Ovary (tissue), 3 donors: ENCODE measurements around the gene RAB27B.

Experiments used
- CTCF ChIP-seq, 3 donors: fragments of 450-650 bp in 2 of 3; fragments of 200-600 bp in 1 of 3; IDR thresholded peaks; one replicate each; pipeline versions ENCODE4 v1.5.1 to v1.8.0; 2016 to 2022; ENCODE audit warnings: antibody characterized with exemption in 3 of 3, mild to moderate bottlenecking in 1 of 3
- EP300 ChIP-seq: sonication (generic); formaldehyde crosslinking; IDR thresholded peaks from one replicate; pipeline ENCODE4 v1.6.1; 2017; ENCODE audit warnings: antibody characterized with exemption
- POLR2A ChIP-seq: fragments of 450-650 bp; IDR thresholded peaks from one replicate; pipeline ENCODE4 v1.6.1; 2017; ENCODE audit warnings: antibody characterized with exemption, mild to moderate bottlenecking, moderate library complexity
- donor health status: DM: no; HTN: no; CAD: no.

- TF ChIP-seq CTCF (IDR thresholded peaks at IDR 0.05) (no peak), POLR2A (no peak), EP300 (no peak)
These were observed 52.3 kb downstream of the RAB27B start for GRCh38 chr18:54880395-54881105.
